Subcutaneous adipose tissue (tissue), 4 donors: ENCODE results near the gene DPP6. TPM values are rescaled to one million over a fixed set of nuclear protein-coding genes. Genes with fewer than 3 reads are reported as not detected.

Experiments
- CTCF ChIP-seq: fragments of 450-650 bp; IDR thresholded peaks from one replicate; pipeline ENCODE4 v1.5.1; 2016; ENCODE audit warnings: low read depth, mild to moderate bottlenecking, control low read depth, antibody characterized with exemption, moderate library complexity
- total RNA-seq, 4 donors: library from RNA; depleted of rRNA; stranded (reverse); fragments of >200 nt; gene quantifications; one replicate each; pipeline ENCODE4 v1.1.0, GENCODE V29; 2016

The DPP6 gene
- total RNA-seq, 4 donors from 2014 or later = 0.19 to 2.0 (median 0.85) TPM; not detected in 1

- TF ChIP-seq CTCF = no peak
Measured at GRCh38 chr7:154587792-154588191, 535.6 kb downstream of the DPP6 start.

DNA sequence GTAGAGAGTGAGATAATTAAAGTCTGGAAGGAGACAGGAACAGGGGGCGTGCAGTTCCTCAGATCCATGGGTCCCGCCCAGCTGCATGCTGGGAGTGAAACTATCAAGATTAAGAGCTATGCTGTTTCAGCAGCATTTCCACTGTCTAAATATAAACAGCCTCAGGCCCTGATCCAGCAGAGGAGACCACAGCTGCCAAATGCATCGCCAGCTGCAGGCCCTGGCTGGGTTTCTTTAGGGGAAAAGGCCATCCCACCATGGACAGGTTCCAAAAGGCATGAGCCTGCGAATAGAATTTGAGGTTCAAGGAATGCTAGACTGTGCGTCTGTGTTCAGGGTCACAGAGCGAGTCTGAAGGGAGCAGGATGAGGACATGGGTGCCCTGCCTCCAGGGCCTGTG is 539.3 kb downstream of the DPP6 start:
- TF ChIP-seq CTCF = no peak

- no peak for TF ChIP-seq CTCF
Measured at GRCh38 chr7:154592388-154592787, 540.2 kb downstream of the DPP6 start.

DNA sequence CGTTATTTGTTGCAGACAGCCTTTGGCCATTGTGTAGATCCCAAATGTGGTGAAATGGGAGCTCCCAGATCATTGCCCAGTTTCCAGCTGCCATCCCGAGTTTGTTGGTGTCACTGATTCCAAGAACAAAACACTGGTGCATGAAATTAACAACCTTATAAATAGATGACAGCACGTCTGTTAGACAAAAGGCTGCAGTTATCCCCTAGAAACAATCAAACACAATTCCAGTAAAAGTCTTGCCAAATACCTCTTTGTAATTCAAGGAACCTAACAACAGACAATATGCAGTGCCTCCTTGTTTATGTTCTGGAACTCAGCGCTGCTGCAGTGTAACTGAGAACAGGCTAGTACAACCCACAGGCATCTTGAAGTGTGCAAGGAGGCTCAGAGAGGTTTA is 546.2 kb downstream of the DPP6 start:
- no peak for TF ChIP-seq CTCF

DNA sequence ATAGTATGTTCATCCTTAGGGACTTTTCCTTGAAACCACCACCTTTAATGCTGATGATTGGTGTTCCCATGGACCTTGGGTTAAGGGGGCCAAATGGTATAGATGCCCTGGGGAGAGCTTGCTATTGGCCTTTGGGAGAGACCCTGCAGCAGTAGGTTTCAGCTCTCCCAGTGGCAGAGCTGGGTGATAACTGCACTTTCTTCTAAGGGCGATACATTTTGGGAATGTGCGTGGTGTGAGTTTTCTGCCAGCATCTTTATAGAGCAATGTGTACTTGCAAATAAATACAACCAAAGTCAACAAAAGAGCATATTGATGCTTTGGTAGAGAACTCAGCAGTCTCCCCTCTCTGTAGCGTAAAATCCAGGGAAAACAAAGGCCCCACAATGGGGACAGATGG is 546.7 kb downstream of the DPP6 start:
- no peak for TF ChIP-seq CTCF

DNA sequence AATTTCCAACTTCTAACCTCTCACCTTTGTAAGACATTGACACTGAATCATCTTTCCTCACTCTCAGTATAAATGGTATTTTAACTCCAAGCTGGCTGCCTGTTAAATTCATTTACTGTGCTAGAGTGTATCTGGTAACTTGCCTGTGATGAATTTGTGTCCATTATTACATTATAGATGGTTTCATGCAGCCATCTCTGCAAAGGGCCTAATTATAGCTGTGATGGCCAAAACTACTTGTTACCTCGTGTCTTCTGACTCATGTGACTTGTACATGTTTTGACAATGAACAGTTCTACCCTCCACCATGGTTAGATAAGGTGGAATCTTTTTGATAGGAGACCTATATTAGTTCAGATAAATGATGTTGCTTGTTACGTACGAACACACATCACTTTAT is 558.7 kb downstream of the DPP6 start:
- TF ChIP-seq CTCF = no peak

DNA sequence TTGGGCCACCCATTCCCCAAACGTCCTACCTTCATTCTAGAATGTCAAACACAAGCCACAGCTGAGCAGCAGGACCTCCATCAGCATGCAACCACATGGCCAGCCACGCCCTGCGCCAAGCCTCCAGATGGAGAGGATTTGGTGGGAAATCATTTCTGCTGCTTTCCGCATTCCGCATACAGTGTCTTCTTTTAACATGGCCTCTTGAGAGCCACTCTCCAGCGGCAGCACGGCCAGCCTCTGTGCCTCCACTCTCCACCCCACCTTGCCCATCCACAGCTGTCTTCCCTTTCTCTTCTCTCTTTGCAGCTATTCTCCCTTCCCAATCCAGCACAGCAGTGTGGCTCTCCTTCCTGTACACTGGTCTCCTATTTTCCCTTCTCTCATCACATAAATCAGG is 561.6 kb downstream of the DPP6 start:
- TF ChIP-seq CTCF = no peak
